ENCODE data around the gene LHFPL4. TPM values are rescaled to one million over a fixed set of nuclear protein-coding genes. Genes with fewer than 3 reads are reported as not detected.

LHFPL4 gene
- total RNA-seq, 1 experiment from 2014 or later: not detected

GRCh38 chr3:9480265-9480664 lies 73.4 kb downstream of the LHFPL4 start:
- Histone ChIP-seq H2AFZ (no peak overlapping the region), H3F3A (ENCODE audit: insufficient read depth, low read depth) (peaks cover 24% of the 10 kb centered on the region; the same call in 1 of the 2 replicates), H3K9me2 (ENCODE audit: insufficient read depth) (no peaks in the 10 kb centered on the region), H3K27me3 (ENCODE audit: insufficient read depth, low read depth) (no peaks in the 10 kb centered on the region), H3K27ac (no peak overlapping the region), H3K4me1 (replicated peaks; ENCODE audit: insufficient read depth) (no peaks in the 10 kb centered on the region), H3K36me3 (ENCODE audit: low read depth) (peaks cover 18% of the 10 kb centered on the region), H3K79me2 (ENCODE audit: low read depth) (0 out of 2 replicates have a peak, but pooled peaks cover 5% of the 10 kb centered on the region), H3K9me3 (ENCODE audit: insufficient read depth, low read depth) (no peaks in the 10 kb centered on the region), H4K20me1 (ENCODE audit: insufficient read depth) (peaks cover 12% of the 10 kb centered on the region; the same call in 1 of the 2 replicates), H3K4me3 (no peak overlapping the region), H3K4me2 (no peak overlapping the region)
- TF ChIP-seq CTCF (conservative IDR thresholded peaks at IDR 0.05) (no peak), EZH2 (IDR thresholded peaks at IDR 0.05; ENCODE audit: low read depth) (no peak)
- BruUV-seq (replicated peaks): no TSS peak
- DNase-seq: no peak
- intact Hi-C loops (cut with micrococcal nuclease; ENCODE audit: unreplicated experiment): no loop called here
- CTCF ChIA-PET: interaction anchor here (0.5 kb wide), 1 partner anchor 99 kb away, joined by 3 read pairs; no protein-coding TSS in a partner anchor
- POLR2A ChIA-PET (ENCODE audit: unreplicated experiment): no interaction called here

- H3K4me1 ChIP-seq (replicated peaks; ENCODE audit: insufficient read depth): no peaks in the 10 kb centered on the region
- POLR2A ChIA-PET (ENCODE audit: unreplicated experiment): no interaction called here
- DNase-seq: no peak
- H3K9me2 ChIP-seq (ENCODE audit: insufficient read depth): no peaks in the 10 kb centered on the region
- no peak overlapping the region for H3K4me2 ChIP-seq
- no peaks in the 10 kb centered on the region for H3K9me3 ChIP-seq (ENCODE audit: insufficient read depth, low read depth)
- no peak overlapping the region for H3K27ac ChIP-seq
- no TSS peak for BruUV-seq (replicated peaks)
- H3K27me3 ChIP-seq (ENCODE audit: insufficient read depth, low read depth): no peaks in the 10 kb centered on the region
- CTCF ChIA-PET: no interaction called here
- no peak for TF ChIP-seq CTCF (conservative IDR thresholded peaks at IDR 0.05)
- TF ChIP-seq EZH2 (IDR thresholded peaks at IDR 0.05; ENCODE audit: low read depth): no peak
- H3K79me2 ChIP-seq (ENCODE audit: low read depth): 0 out of 2 replicates have a peak, but pooled peaks cover 5% of the 10 kb centered on the region
- intact Hi-C loops (cut with micrococcal nuclease; ENCODE audit: unreplicated experiment): no loop called here
- H2AFZ ChIP-seq: no peak overlapping the region
- H4K20me1 ChIP-seq (ENCODE audit: insufficient read depth): peaks cover 39% of the 10 kb centered on the region
- H3F3A ChIP-seq (ENCODE audit: insufficient read depth, low read depth): no peaks in the 10 kb centered on the region; the same call in 1 of the 2 replicates
- no peak overlapping the region for H3K4me3 ChIP-seq
- peaks cover 45% of the 10 kb centered on the region for H3K36me3 ChIP-seq (ENCODE audit: low read depth)
These were observed 76.7 kb downstream of the LHFPL4 start for GRCh38 chr3:9476935-9477334.

GRCh38 chr3:9474482-9474881 lies 79.1 kb downstream of the LHFPL4 start:
- Histone ChIP-seq H3F3A (ENCODE audit: insufficient read depth, low read depth) (peaks cover 10% of the 10 kb centered on the region; the same call in 1 of the 2 replicates), H2AFZ (no peak overlapping the region), H3K27ac (no peak overlapping the region), H3K4me2 (no peak overlapping the region), H3K9me2 (ENCODE audit: insufficient read depth) (no peaks in the 10 kb centered on the region), H4K20me1 (ENCODE audit: insufficient read depth) (peaks cover 51% of the 10 kb centered on the region), H3K79me2 (ENCODE audit: low read depth) (0 out of 2 replicates have a peak, but pooled peaks cover 11% of the 10 kb centered on the region), H3K36me3 (ENCODE audit: low read depth) (peaks cover 58% of the 10 kb centered on the region), H3K4me1 (replicated peaks; ENCODE audit: insufficient read depth) (no peaks in the 10 kb centered on the region), H3K27me3 (ENCODE audit: insufficient read depth, low read depth) (no peaks in the 10 kb centered on the region), H3K9me3 (ENCODE audit: insufficient read depth, low read depth) (no peaks in the 10 kb centered on the region), H3K4me3 (no peak overlapping the region)
- TF ChIP-seq CTCF (conservative IDR thresholded peaks at IDR 0.05) (no peak), EZH2 (IDR thresholded peaks at IDR 0.05; ENCODE audit: low read depth) (no peak)
- no peak for DNase-seq
- ChIA-PET POLR2A (ENCODE audit: unreplicated experiment) (no interaction called here), CTCF (no interaction called here)
- BruUV-seq (replicated peaks): no TSS peak
- intact Hi-C loops (cut with micrococcal nuclease; ENCODE audit: unreplicated experiment): no loop called here

Data from PC-9 (cell line).